Medulla oblongata (tissue), 1 donor: ENCODE measurements around the gene ENO2.

ENCODE experiments used
- DNase-seq: peaks from one replicate; pipeline ENCODE4 v3.0.0-alpha.2; 2015; ENCODE audit errors: extremely low spot score

Gene ENO2

DNA sequence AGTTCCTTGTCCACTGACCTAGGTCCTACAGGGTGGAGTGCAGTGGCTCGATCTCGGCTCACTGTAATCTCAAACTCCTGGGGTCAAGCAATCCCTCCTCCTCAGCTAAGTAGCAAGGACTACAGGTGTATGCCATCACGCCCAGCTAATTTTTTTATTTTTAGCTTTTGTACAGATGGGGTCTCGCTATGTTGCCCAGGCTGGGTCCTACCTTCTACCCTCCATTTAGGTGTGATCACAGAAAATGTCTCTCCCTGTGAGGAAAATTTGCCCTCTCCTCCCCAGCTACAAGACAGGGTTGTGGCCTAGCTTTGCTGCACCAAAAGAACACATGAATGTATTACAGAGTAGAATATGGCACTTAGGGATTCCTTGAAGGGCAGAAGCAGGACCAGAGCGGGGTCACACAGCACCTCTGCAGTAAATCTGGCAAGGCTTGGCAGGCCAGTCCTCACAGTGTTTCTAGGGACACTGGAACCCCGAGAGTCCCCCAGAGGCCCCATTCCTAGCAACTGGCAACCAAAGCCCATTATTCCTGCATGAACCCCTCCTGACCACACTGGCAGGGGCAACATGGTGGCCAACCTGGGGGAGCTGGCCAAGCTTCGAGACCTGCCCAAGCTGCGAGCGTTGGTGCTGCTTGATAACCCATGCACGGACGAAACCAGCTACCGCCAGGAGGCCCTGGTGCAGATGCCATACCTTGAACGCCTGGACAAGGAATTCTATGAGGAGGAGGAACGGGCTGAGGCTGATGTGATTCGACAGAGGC lies 2.0 kb upstream of the ENO2 start:
- no peak for DNase-seq

DNA sequence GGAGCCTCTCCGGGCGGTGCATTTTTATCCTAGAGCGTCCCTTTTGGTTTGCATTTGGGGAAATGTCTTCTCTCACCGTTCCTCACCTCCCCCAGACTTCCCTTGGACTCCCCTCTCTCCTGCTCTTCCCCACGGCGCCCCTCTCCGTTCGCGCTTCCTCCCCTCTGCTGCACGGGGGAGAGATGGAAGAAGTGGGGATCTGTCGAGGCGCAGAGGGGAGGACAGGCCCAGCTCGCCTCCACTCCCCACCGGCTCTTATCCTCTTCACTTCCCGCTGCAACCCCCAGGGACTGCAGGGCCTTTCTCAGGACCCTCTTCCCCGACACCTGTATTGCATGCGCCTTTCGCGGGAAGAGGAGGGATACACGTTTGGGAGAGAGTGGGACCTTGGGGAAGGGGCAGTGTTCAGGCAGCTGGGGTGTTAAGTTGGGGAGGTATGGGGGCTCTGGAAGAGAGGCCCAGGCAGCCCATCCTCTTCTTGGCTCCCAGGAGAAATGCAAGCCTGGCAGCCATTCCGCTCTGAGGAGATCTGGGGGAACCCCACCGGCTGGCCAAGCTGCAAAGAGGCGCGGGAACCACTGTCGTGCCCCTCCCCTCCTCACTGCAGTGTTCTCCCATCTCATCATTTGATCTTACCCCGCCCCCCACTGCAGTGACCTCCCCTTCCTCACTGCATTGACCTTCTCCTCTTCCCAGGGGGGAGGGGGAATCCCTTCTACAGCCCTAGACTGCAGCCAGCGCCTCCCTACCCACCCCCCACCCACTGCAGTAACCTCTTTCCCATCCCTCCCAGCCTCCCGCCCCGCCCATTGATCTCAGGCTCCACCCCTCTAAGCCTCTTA lies 788 bp downstream of the ENO2 start:
- DNase-seq = no peak

DNA sequence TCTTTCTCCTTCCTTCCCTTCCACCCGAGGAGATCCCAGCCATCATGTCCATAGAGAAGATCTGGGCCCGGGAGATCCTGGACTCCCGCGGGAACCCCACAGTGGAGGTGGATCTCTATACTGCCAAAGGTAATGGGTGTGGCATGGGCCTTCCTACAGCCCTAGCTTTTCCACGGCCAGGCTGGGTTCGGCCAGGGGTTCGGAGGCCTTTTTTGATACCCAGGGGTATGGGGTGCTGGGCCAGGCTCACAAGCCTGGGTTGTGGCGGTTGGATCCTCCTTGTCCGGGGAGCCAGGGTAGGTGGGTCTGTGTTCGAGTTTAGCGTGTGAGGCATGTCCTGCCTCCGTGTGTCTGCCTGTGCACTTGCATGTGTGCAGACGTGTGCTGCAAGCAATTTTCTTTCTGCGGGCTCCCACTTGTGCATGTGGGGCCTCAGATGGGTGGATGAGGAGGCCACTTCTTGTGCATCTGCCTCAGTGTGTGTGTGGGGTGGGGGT lies 1.5 kb downstream of the ENO2 start:
- DNase-seq = no peak

DNA sequence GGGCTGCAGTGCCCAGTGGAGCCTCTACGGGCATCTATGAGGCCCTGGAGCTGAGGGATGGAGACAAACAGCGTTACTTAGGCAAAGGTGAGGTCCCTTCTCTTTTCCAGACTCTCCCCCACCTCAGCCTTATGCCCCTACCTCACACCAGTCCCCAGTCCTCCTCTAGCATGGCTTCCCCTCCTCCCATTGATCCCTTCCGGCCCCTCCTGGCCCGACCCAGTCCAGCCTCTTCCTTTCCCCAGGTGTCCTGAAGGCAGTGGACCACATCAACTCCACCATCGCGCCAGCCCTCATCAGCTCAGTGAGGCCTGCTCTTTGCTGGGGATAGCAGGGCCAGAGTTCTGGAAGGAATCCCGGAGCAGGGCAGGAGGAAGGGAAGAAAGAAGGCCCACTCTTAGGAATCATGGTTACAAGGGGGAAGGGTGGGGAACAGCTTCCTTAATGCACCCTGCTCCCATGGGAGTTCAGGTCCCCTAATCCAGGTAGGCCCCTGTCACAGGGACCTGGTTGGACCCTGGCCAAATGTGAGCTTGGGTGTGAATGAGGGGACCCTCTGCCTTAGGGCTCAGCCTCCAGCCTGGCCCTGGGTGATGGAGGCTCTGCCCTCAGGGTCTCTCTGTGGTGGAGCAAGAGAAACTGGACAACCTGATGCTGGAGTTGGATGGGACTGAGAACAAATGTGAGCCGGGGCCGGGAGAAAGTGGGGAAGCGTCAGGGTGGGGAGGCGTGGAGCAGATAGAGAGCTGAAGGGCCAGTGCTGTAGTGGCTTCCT lies 2.2 kb downstream of the ENO2 start:
- DNase-seq = no peak

DNA sequence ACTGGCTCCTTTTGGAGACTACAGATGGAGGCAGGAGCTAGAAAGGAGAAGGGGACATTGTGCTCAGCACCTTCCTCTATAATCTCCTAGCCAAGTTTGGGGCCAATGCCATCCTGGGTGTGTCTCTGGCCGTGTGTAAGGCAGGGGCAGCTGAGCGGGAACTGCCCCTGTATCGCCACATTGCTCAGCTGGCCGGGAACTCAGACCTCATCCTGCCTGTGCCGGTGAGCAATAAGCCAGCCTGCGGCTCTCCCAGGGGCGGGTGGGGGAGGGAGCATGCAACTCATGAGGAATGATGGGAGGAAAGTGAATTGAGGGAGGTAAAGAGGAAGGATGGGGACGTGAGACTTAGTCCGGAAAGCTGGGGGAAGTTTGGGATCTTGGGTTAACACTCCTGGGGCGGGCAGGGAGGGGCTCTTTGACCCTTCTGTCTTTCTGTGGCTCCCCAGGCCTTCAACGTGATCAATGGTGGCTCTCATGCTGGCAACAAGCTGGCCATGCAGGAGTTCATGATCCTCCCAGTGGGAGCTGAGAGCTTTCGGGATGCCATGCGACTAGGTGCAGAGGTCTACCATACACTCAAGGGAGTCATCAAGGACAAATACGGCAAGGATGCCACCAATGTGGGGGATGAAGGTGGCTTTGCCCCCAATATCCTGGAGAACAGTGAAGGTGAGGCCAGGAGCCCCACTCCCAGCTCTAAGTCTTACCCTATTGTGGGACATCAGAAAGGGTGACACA lies 3.3 kb downstream of the ENO2 start:
- DNase-seq = no peak

DNA sequence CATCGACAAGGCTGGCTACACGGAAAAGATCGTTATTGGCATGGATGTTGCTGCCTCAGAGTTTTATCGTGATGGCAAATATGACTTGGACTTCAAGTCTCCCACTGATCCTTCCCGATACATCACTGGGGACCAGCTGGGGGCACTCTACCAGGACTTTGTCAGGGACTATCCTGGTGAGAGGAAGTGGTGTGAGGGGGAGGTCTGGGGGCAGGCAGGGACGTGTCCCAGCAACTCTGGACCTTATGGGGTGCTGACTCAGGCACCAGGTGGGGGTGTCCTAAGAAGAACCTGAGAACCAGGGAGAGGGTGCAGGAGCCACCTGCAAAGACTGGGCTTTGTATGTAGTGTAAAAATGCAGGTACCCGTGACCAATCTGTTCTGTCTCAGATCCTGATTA lies 5.2 kb downstream of the ENO2 start:
- no peak for DNase-seq

DNA sequence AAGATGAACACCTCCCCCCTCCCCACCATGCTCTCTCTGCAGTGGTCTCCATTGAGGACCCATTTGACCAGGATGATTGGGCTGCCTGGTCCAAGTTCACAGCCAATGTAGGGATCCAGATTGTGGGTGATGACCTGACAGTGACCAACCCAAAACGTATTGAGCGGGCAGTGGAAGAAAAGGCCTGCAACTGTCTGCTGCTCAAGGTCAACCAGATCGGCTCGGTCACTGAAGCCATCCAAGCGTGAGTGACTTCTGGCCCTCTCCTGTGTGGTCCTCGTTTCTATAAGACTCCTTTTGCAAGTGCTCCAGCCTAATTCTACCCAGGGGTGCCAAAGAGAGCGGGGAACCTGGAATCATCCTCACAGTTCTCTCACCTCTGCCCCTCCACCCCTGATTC lies 7.2 kb downstream of the ENO2 start:
- DNase-seq = no peak

DNA sequence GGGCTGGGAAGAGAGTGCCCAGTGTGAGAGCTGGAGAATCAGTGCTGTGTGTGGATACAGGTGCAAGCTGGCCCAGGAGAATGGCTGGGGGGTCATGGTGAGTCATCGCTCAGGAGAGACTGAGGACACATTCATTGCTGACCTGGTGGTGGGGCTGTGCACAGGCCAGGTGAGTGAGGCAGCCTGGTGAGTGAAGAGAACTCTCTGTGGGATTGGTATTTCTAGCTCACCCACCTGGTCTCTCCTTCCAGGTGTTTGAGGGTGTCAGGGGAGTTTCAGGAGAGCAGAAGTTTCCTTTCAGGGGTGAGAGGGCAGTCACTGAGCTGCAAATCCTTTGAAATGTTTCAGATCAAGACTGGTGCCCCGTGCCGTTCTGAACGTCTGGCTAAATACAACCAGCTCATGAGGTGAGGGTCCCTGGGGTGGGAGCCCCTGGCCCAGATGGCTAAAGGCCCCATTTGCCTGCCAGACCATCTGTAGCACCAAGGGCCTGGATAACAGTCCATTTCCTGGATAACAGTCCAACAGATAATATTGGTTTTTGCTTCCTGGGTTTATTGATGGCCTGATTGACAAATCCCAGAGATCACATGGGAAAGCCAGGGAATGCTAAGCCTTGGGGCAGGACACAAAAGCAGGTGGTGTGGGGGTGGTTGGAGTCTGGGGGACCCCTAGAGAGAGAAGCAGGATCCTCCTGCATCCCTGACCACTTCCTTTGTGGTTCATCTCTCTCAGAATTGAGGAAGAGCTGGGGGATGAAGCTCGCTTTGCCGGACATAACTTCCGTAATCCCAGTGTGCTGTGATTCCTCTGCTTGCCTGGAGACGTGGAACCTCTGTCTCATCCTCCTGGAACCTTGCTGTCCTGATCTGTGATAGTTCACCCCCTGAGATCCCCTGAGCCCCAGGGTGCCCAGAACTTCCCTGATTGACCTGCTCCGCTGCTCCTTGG lies 7.9 kb downstream of the ENO2 start:
- DNase-seq = no peak

DNA sequence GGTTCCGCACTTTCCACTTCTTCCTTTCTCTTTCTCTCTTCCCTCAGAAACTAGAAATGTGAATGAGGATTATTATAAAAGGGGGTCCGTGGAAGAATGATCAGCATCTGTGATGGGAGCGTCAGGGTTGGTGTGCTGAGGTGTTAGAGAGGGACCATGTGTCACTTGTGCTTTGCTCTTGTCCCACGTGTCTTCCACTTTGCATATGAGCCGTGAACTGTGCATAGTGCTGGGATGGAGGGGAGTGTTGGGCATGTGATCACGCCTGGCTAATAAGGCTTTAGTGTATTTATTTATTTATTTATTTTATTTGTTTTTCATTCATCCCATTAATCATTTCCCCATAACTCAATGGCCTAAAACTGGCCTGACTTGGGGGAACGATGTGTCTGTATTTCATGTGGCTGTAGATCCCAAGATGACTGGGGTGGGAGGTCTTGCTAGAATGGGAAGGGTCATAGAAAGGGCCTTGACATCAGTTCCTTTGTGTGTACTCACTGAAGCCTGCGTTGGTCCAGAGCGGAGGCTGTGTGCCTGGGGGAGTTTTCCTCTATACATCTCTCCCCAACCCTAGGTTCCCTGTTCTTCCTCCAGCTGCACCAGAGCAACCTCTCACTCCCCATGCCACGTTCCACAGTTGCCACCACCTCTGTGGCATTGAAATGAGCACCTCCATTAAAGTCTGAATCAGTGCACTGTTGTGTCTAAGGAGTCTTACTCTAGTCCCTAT lies 8.8 kb downstream of the ENO2 start:
- no peak for DNase-seq

DNA sequence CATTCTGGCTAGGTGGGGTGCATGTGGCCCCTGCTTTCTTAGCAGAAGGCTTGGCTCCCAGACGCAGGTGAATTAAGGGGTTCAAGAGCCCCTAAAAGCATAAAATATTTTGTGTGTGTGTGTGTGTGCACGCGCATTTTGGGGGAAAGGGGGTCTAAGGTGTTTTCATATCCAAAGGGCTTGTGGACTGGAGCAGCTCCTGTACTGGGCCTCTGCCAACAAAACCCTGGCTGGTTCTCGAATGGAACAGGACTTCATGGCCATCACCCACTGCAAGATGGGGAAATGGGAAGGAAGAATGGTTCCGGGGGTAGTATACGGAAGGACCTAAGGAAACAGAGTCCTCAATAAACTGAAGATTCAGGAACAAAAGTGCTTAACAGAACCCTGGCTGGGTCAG lies 9.5 kb downstream of the ENO2 start:
- DNase-seq = no peak

DNA sequence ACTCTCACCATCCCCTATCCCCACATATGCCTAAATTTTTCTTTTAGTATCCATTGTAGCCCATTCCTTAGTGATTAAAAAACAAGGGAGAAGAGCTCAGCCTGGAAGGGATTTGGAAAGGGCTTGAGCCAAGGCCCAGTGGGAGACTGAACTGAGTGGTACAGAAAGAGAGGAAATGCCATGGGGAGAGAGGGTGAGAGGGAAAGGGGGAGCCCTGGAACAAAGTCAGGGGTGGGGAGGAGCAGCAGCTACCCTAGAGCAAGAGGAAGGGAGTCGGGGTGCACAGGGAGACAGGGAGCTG lies 10.8 kb downstream of the ENO2 start:
- no peak for DNase-seq

DNA sequence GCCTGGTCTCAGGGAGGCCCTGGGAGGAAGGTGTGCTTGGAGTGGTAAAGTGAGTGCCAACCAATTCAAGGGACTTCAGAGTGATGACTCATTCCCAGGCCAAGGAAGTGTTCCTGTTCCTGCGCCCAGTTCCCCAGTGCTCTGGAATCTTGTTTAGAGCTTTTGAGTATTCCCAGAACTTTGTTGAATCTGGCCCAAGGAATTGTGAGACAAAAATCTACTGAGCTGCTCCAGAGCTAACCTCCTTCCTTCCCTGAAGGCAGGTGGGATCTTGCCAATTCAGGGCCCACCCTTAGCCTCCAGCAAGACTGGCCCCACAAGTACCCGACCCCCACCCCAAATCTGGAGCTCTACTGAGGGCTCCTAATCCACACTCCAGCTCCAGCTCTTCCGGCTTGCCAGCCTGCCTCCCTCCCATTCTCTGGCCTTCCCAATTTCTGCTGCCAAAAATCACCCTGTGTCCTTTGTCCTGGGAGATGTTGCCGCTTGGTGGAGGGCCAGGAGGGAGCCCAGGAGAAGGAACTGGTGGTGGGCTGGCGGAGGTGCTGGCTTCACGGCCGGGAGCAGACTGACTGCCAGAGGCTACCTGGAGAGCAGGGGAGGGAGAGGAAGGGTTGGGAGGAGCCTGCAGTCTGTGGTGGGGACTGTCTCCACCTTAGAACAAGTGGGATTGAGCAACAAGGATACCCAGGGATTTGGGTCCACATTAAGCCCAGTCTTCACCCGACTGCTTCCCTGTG lies 11.3 kb downstream of the ENO2 start:
- DNase-seq = peak; percentile 85

DNA sequence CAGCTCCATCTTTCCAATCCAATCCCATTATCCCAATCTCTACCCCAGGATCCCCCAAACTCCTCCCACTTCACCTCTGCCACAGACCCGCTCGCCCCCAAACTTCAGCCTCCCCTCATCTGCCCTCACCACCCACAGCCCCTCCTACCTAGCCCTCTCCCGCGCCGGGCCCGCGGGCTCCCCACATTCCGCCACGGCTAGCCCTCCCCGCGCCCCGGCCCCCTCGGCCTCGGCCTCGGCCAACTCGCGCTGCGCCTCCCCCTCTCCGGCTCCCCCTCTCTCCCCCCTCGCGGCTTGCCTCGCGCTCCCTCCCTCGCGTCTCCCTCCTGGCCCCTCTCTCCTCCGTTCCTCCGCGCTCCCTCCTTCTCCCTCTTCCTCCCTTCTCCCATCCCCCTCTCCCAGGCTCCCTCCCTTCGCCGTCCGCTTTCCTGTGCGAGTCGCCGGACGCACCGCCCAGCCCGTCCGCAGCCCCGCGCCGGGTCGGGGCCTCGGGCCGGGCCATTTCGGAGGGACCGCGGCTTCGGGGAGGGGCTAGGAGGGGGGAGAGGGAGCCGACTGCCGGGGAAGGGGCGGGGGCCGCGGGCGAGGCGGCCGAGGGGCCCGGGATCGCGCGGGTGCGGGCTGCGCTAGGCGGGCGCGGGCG lies 13.1 kb downstream of the ENO2 start, which contains the start of gene ATN1:
Gene ATN1 (plus strand): TSS at position 581 of the 643 bp plus-strand sequence. CDS start 6,043 bp downstream, outside the sequence.
- DNase-seq = peak; percentile 89

DNA sequence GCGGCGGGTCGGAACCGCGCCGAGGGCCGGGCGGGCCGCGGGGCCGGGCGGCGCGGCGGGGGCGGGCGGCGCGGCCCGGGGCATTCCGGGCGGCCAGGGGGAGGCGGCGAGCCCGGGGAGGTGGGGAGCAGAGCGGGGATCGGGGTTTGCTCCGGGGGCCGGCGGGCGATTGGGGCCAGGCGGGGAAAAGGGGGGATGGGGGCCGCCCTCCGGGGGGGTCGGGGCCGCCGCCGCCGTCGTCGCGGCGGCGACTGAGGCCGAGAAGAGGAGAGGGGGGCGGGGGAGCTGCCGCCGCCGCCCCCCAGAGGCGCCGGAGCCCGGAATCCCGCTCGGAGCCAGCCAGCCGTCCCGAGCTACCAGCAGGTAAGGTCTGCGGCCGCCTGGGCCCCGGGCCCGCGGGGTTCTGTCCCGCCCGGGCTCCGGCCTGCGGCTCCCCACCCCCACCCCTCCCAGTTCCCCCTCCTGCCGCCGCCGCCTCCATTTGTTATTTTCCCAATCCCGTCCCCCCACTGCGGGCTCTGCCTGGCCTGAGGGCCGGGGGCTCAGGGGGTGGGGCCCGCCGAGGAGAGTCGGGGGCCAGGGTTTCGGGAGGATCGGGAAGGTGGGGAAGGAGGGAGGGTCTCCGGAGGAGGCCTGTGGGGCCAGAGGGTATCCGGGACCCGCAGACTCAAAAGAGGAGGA lies 13.8 kb downstream of the ENO2 start:
- no peak for DNase-seq

DNA sequence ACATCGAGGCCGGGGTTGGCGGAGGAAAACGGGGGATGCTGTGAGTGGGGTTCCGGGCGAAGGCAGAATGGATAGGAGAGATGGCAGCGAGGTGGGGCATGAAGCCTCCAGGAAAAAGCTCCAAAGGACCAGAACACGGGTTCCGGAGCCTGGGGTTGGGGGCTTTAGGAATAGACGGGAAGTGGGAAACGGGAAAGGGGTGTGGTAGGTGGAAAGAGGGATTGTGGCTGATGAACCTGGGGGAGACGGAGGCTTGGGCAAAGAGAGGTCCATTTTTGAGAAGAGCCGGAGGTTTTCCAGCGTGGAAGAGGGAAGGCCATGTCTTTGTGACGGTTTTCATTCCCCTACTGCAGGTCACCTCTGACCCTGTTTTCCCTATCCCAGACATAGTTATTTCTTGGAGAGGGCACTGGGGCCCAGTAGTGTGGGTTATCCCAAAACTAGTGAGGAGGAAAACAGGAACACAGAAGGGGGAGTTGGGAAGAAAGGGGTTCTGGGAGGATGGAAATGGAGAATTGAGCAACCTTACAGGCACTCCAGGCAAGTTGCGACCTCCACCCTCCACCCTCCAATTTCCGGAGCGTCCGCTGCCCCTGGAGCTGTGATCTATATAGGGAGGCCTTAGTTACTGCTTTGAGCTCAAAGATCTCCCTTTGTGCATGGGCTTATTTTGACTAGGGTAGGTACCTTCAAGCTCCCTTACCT lies 14.5 kb downstream of the ENO2 start:
- no peak for DNase-seq

DNA sequence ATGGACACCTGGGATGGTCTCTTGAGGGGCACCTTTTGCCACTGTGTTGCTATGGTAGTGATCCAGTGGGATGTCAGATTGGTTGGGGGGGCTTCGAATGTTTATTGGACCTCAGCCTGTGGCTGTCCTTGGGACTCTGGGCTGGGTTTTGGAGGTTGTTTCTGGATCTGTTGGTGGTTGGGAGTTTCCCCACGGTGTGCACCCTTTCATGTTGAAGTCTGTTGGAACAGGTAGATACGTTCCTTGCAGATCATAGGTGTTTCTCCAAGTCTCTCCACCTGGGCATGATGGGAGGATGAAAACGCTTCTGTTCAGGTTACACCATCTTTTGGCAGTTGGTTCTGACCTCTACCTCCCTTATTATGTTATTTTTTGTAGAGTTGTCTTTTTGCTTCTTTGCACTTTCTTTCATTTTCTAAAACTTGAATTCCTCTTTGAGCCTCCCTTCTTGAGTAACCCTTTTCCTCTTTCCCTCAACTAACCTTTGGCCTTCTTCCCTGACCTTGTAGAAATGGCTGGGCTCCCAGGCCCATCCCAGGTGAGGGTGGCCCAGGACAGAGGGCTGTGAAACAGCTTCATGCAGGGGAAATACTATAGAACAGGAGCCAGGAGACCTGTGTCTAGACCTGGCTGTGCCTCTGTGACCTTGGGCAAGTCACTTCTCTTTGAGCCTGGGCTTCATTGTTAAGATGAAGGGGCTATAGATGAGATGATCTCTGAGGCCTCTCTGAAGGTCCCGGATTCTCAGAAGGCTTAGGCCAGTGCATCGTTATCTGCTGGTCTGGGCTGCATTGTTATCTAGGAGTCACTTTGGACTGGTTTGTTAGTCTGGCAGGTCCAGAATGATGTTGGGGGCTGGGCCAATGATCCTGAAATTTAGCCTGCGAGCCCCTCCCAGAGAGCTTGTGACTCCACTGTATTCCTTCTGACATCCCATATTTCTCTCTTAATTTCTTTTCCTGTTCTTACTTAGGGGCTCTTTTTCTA lies 15.4 kb downstream of the ENO2 start:
- DNase-seq = no peak
